T-helper 22 cell (primary cell): ENCODE results near the gene KIF3A.

Experiments used
- DNase-seq: peaks from one replicate; pipeline ENCODE4 v3.0.0-alpha.2; 2020; ENCODE audit warnings: low read depth

The KIF3A gene

GRCh38 chr5:132753135-132753987, 16.0 kb upstream of the KIF3A start:
- no peak for DNase-seq

GRCh38 chr5:132752581-132753125, 15.3 kb upstream of the KIF3A start:
- DNase-seq = no peak

- DNase-seq = no peak
These were observed 14.7 kb upstream of the KIF3A start for GRCh38 chr5:132751971-132752580.

- DNase-seq = no peak
These were observed 14.1 kb upstream of the KIF3A start for GRCh38 chr5:132751444-132751843.

GRCh38 chr5:132750471-132751230, 13.3 kb upstream of the KIF3A start:
- DNase-seq = no peak

GRCh38 chr5:132749506-132749905, 12.2 kb upstream of the KIF3A start:
- DNase-seq = no peak

- no peak for DNase-seq
These were observed 11.2 kb upstream of the KIF3A start for GRCh38 chr5:132748522-132749000.

- peak; percentile 33 for DNase-seq
These were observed 10.5 kb upstream of the KIF3A start for GRCh38 chr5:132747616-132748440.

GRCh38 chr5:132746954-132747615, 9.7 kb upstream of the KIF3A start, which contains the start of gene CCNI2:
Gene CCNI2, plus strand, starts transcription at chr5:132747426. Its CDS starts 70 bp downstream, at chr5:132747496.
- DNase-seq = peak; percentile 62

GRCh38 chr5:132746592-132746953, 9.2 kb upstream of the KIF3A start:
- DNase-seq = no peak

GRCh38 chr5:132744659-132745058, 7.3 kb upstream of the KIF3A start:
- DNase-seq = no peak

GRCh38 chr5:132742626-132743025, 5.3 kb upstream of the KIF3A start:
- no peak for DNase-seq

- DNase-seq = no peak
These were observed 4.8 kb upstream of the KIF3A start for GRCh38 chr5:132742158-132742557.

GRCh38 chr5:132739232-132739631, 1.9 kb upstream of the KIF3A start:
- no peak for DNase-seq

- DNase-seq = no peak
These were observed 786 bp upstream of the KIF3A start for GRCh38 chr5:132737982-132738681.

- DNase-seq = no peak
These were observed 2.7 kb downstream of the KIF3A start for GRCh38 chr5:132734687-132735086.

GRCh38 chr5:132733499-132734148, 3.7 kb downstream of the KIF3A start:
- no peak for DNase-seq

GRCh38 chr5:132729896-132730295, 7.5 kb downstream of the KIF3A start:
- no peak for DNase-seq

GRCh38 chr5:132725745-132726144, 11.6 kb downstream of the KIF3A start:
- no peak for DNase-seq
